IMR-90 (cell line): Measurements from ENCODE around the gene CEP76. TPM values are rescaled to one million over a fixed set of nuclear protein-coding genes. Genes with fewer than 3 reads are reported as not detected.

Experiments used
- ATAC-seq: fragments of 200-7000 bp; cut with Tn5 transposase; 2 replicates; pipeline ENCODE4 v1.9.1; 2020; ENCODE audit warnings: low read depth, mild to moderate bottlenecking, moderate library complexity
- BruUV-seq: library from RNA; stranded (reverse); fragments of 400-500 nt; replicated peaks from 2 replicates; lab custom pipeline; 2021; lab: Mats Ljungman, UMichigan
- CTCF ChIA-PET: fragments of 300-600 bp; formaldehyde crosslinking; extraction: SDS; loops from one replicate; lab custom pipeline; 2021; ENCODE audit warnings: antibody characterized with exemption; lab: Yijun Ruan, JAX
- POLR2A ChIA-PET: fragments of 300-600 bp; sonication (Branson Sonifier 250); formaldehyde crosslinking; loops from one replicate; lab custom pipeline; 2022; ENCODE audit warnings: antibody characterized with exemption; ENCODE audit not compliant: unreplicated experiment; lab: Charles Lee
- DNase-seq: peaks from one replicate; pipeline ENCODE4 v3.0.0; 2013
- H2AFZ ChIP-seq: replicated peaks from 2 replicates; pipeline ENCODE3; 2013; ENCODE audit warnings: low read length, mild to moderate bottlenecking; ENCODE audit not compliant: poor library complexity
- H2AK5ac ChIP-seq: 2 replicates; pipeline ENCODE4 v1.6.1; 2013; ENCODE audit warnings: low read depth, low read length, inconsistent platforms
- H2AK9ac ChIP-seq: replicated peaks from 2 replicates; pipeline ENCODE3; 2013; ENCODE audit warnings: mild to moderate bottlenecking, low read depth, low read length, moderate library complexity; ENCODE audit not compliant: poor library complexity
- H2BK120ac ChIP-seq: 2 replicates; pipeline ENCODE4 v1.6.1; 2013; ENCODE audit warnings: low read depth, low read length, inconsistent platforms
- H2BK15ac ChIP-seq: 3 replicates; pipeline ENCODE4 v1.6.1; 2013; ENCODE audit warnings: low read depth, low read length, inconsistent platforms
- H2BK20ac ChIP-seq: 2 replicates; pipeline ENCODE4 v1.6.1; 2013; ENCODE audit warnings: low read depth, mild to moderate bottlenecking, inconsistent platforms, low read length, moderate library complexity
- H2BK5ac ChIP-seq: 2 replicates; pipeline ENCODE4 v1.6.1; 2013; ENCODE audit warnings: mild to moderate bottlenecking, low read depth, low read length, inconsistent platforms; ENCODE audit not compliant: poor library complexity, severe bottlenecking
- H3K14ac ChIP-seq: replicated peaks from 2 replicates; pipeline ENCODE4 v1.6.1; 2013; ENCODE audit warnings: low read depth, low read length, inconsistent platforms
- H3K18ac ChIP-seq: 2 replicates; pipeline ENCODE4 v1.6.1; 2013; ENCODE audit warnings: low read depth, low read length, control low read depth
- H3K23ac ChIP-seq: 2 replicates; pipeline ENCODE4 v1.6.1; 2013; ENCODE audit warnings: low read depth, low read length, inconsistent platforms
- H3K27ac ChIP-seq: 2 replicates; pipeline ENCODE4 v1.5.1; 2013; ENCODE audit warnings: mild to moderate bottlenecking, control low read depth, low read length; ENCODE audit not compliant: insufficient read depth
- H3K27me3 ChIP-seq: 2 replicates; pipeline ENCODE4 v1.6.1; 2013; ENCODE audit warnings: low read length; ENCODE audit not compliant: control insufficient read depth, insufficient read depth
- H3K36me3 ChIP-seq: 2 replicates; pipeline ENCODE4 v1.6.1; 2013; ENCODE audit warnings: low read length, mixed read lengths; ENCODE audit not compliant: control insufficient read depth, insufficient read depth
- H3K4ac ChIP-seq: 2 replicates; pipeline ENCODE4 v1.6.1; 2013; ENCODE audit warnings: low read depth, low read length, inconsistent platforms
- H3K4me1 ChIP-seq: 2 replicates; pipeline ENCODE4 v1.6.1; 2013; ENCODE audit warnings: low read length, mixed read lengths; ENCODE audit not compliant: control insufficient read depth, insufficient read depth
- H3K4me2 ChIP-seq: 2 replicates; pipeline ENCODE4 v1.6.1; 2013; ENCODE audit warnings: low read depth, mild to moderate bottlenecking, control low read depth, low read length, moderate library complexity
- H3K4me3 ChIP-seq: 2 replicates; pipeline ENCODE4 v1.5.1; 2013; ENCODE audit warnings: low read depth, mild to moderate bottlenecking, control low read depth, low read length, moderate library complexity; ENCODE audit not compliant: insufficient read depth
- H3K56ac ChIP-seq: 2 replicates; pipeline ENCODE4 v1.6.1; 2013; ENCODE audit warnings: low read length, inconsistent platforms; ENCODE audit not compliant: insufficient read depth; ENCODE audit errors: extremely low read depth
- H3K79me1 ChIP-seq, 2 experiments: 2 replicates each; pipeline ENCODE4 v1.6.1; 2013; ENCODE audit warnings: low read length in 2 of 2, inconsistent platforms in 1 of 2, low read depth in 1 of 2
- H3K9ac ChIP-seq: 2 replicates; pipeline ENCODE4 v1.6.1; 2013; ENCODE audit warnings: low read depth, low read length, control low read depth
- H3K9me1 ChIP-seq: 2 replicates; pipeline ENCODE4 v1.6.1; 2013; ENCODE audit warnings: low read length, inconsistent platforms; ENCODE audit not compliant: insufficient read depth
- H3K9me3 ChIP-seq: 2 replicates; pipeline ENCODE4 v1.6.1; 2013; ENCODE audit warnings: low read length; ENCODE audit not compliant: control insufficient read depth, insufficient read depth
- H4K20me1 ChIP-seq: 2 replicates; pipeline ENCODE4 v1.6.1; 2013; ENCODE audit warnings: low read length, inconsistent platforms; ENCODE audit not compliant: insufficient read depth
- H4K5ac ChIP-seq: 2 replicates; pipeline ENCODE4 v1.6.1; 2013; ENCODE audit warnings: mild to moderate bottlenecking, low read depth, low read length, control low read depth
- H4K8ac ChIP-seq, 2 experiments: 2 replicates each; pipeline ENCODE4 v1.6.1; 2013; ENCODE audit warnings: low read depth in 2 of 2, low read length in 2 of 2, control low read depth in 1 of 2, inconsistent platforms in 1 of 2
- H4K91ac ChIP-seq: 2 replicates; pipeline ENCODE4 v1.6.1; 2013; ENCODE audit warnings: low read depth, low read length, inconsistent platforms; ENCODE audit not compliant: insufficient read depth
- BHLHE40 ChIP-seq: fragments of 150-350 bp; IDR thresholded peaks from 2 replicates; pipeline ENCODE4 v1.6.1; 2016; ENCODE audit warnings: mild to moderate bottlenecking, low read depth, low read length
- CEBPB ChIP-seq: IDR thresholded peaks from 2 replicates; pipeline ENCODE4 v1.6.1; 2012; ENCODE audit warnings: low read depth, low read length, improper control_type of control experiment
- CHD1 ChIP-seq: IDR thresholded peaks from 2 replicates; pipeline ENCODE4 v1.6.1; 2012; ENCODE audit warnings: low read depth, low read length, improper control_type of control experiment
- FOS ChIP-seq: fragments of 150-350 bp; IDR thresholded peaks from 2 replicates; pipeline ENCODE4 v1.6.1; 2016; ENCODE audit warnings: low read depth, low read length
- MAFK ChIP-seq: IDR thresholded peaks from 2 replicates; pipeline ENCODE4 v1.6.1; 2012; ENCODE audit warnings: low read depth, low read length, improper control_type of control experiment
- MAZ ChIP-seq: IDR thresholded peaks from 2 replicates; pipeline ENCODE4 v1.6.1; 2012; ENCODE audit warnings: low read depth, mild to moderate bottlenecking, low read length, improper control_type of control experiment, moderate library complexity, borderline replicate concordance
- MXI1 ChIP-seq: IDR thresholded peaks from 2 replicates; pipeline ENCODE4 v1.6.1; 2012; ENCODE audit warnings: low read depth, mild to moderate bottlenecking, low read length, moderate library complexity, borderline replicate concordance
- NFE2L2 ChIP-seq: fragments of 150-350 bp; IDR thresholded peaks from 2 replicates; pipeline ENCODE4 v1.6.1; 2016; ENCODE audit warnings: low read depth, mild to moderate bottlenecking, low read length
- POLR2A ChIP-seq: IDR thresholded peaks from 2 replicates; pipeline ENCODE4 v1.6.1; 2012; ENCODE audit warnings: mild to moderate bottlenecking, low read depth, low read length
- RAD21 ChIP-seq: IDR thresholded peaks from 2 replicates; pipeline ENCODE4 v1.6.1; 2012; ENCODE audit warnings: low read length, improper control_type of control experiment
- RCOR1 ChIP-seq: IDR thresholded peaks from 2 replicates; pipeline ENCODE4 v1.6.1; 2012; ENCODE audit warnings: mild to moderate bottlenecking, low read length, improper control_type of control experiment; ENCODE audit not compliant: insufficient replicate concordance
- RFX5 ChIP-seq: IDR thresholded peaks from 2 replicates; pipeline ENCODE4 v1.8.0; 2012; ENCODE audit warnings: low read depth, mild to moderate bottlenecking, low read length, moderate library complexity
- SMC3 ChIP-seq: fragments of 150-350 bp; IDR thresholded peaks from 2 replicates; pipeline ENCODE4 v1.6.1; 2016; ENCODE audit warnings: low read depth, mild to moderate bottlenecking, antibody characterized with exemption, low read length, moderate library complexity
- USF2 ChIP-seq: fragments of 150-350 bp; IDR thresholded peaks from 2 replicates; pipeline ENCODE4 v1.6.1; 2017; ENCODE audit warnings: mild to moderate bottlenecking, antibody characterized with exemption, low read length, low read depth
- WGBS, 2 experiments: methylation state at CpG; one replicate each; pipeline versions ENCODE4 v1.1.5 to v1.1.7; 2013; ENCODE audit warnings: missing lambda C conversion rate in 2 of 2; ENCODE audit not compliant: insufficient read length in 1 of 2; ENCODE audit errors: extremely low coverage in 2 of 2; 5-methylcytosine and 5-hydroxymethylcytosine counted together
- dilution Hi-C: fragments of 300-500 bp; cut with HindIII; formaldehyde crosslinking; loops from one replicate; pipeline ENCODE4 v1.14.3; 2018; ENCODE audit warnings: low sequenced_read_pairs; ENCODE audit not compliant: unreplicated experiment
- in situ Hi-C: fragments of 300-500 bp; cut with MboI; formaldehyde crosslinking; loops from 3 replicates; pipeline ENCODE4 v1.14.3; 2019; ENCODE audit warnings: low sequenced_read_pairs, inconsistent platforms, mixed read lengths
- intact Hi-C: fragments of 100-400 bp; cut with micrococcal nuclease; formaldehyde crosslinking; loops from 2 replicates; pipeline ENCODE4 v1.10.0; 2022
- polyA plus RNA-seq, 3 experiments: library from polyadenylated mRNA; depleted of rRNA; stranded (reverse); fragments of >200 nt; gene quantifications; 2 replicates each; pipeline ENCODE4 v1.2.3, GENCODE V29; 2012; ENCODE audit warnings: low replicate concordance in 1 of 3
- total RNA-seq: library from RNA; depleted of rRNA; stranded (reverse); fragments of >200 nt; gene quantifications from 2 replicates; pipeline ENCODE4 v1.2.3, GENCODE V29; 2012
- TF ChIP-seq, protein P1 (sequence below): fragments of 150-350 bp; IDR thresholded peaks from 2 replicates; pipeline ENCODE4 v1.6.1; 2016; ENCODE audit warnings: low read depth, mild to moderate bottlenecking, low read length, moderate library complexity, borderline replicate concordance
- TF ChIP-seq, protein P2 (sequence below): conservative IDR thresholded peaks from 2 replicates; pipeline ENCODE4 v1.5.1; 2012; ENCODE audit warnings: mild to moderate bottlenecking, low read depth, low read length, improper control_type of control experiment

CEP76 gene
- total and polyA plus RNA-seq, 2 of the 4 experiments (the other 2 are of a cell fraction): 5.1 to 8.1 TPM

DNA sequence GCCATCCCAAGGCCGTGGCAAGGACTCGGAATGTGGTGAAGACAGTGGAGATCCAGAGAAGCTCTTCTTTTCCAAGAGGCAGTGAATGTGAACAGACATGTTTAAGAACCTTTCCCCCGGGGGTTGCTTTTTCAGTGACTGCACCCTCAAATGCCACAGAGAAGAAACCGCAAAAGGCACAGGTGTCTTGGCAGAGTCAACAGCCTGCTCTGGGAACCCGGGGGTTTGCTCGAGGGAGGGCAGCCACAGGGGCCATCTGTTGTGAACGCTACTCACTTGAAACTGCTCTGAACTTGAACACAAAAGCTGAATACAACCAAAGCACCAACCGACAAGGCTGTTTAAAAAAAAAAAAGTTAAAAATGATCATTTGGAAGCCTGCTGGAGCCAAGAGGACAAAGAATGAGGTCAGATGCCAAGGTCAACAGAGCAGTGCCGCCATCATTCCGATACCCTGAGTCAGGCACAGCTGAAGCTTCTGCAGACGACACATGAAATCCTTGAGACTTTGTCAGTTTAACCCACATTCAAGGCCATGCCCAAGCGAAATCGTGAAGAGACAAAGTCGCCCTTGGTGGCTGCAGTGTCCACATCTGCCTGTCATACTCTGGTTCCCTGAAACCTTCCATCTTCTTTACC lies 47.7 kb upstream of the CEP76 start:
- Histone ChIP-seq H3K4me3 (no peak overlapping the region), H3K18ac (no peak overlapping the region), H4K20me1 (no peaks in the 10 kb centered on the region), H3K27ac (no peak overlapping the region), H3K79me1 (no peaks in the 10 kb centered on the region), H2AK5ac (no peak overlapping the region), H2AFZ (peak overlapping the region; percentile 41), H3K9me1 (peaks cover 4% of the 10 kb centered on the region; the same call in 1 of the 2 replicates), H3K4me1 (peaks cover 7% of the 10 kb centered on the region), H3K36me3 (no peaks in the 10 kb centered on the region), H4K91ac (no peak overlapping the region), H3K9ac (no peak overlapping the region), H2BK15ac (no peak overlapping the region), H3K4me2 (no peak overlapping the region), H2AK9ac (no peak overlapping the region), H2BK5ac (no peak overlapping the region), H2BK20ac (no peak overlapping the region), H4K5ac (no peak overlapping the region), H3K14ac (no peak overlapping the region), H3K27me3 (no peaks in the 10 kb centered on the region), H3K9me3 (no peaks in the 10 kb centered on the region), H2BK120ac (no peak overlapping the region; the same call in 1 of the 2 replicates), H4K8ac (no peak overlapping the region), H3K23ac (no peak overlapping the region), H3K56ac (no peak overlapping the region), H3K4ac (peak overlapping the region; percentile 29; the same call in 1 of the 2 replicates)
- in situ Hi-C loops: loop anchor here (25.0 kb wide), 1 partner anchor 887 kb away; no protein-coding TSS in a partner anchor
- dilution Hi-C loops: no loop called here
- no TSS peak for BruUV-seq
- whole genome bisulfite sequencing, 2 experiments: 91% methylated on average over 5 of the region's 14 CpGs; no CpG with 5 or more reads in 1 of the 2 experiments
- TF ChIP-seq MXI1 (no peak), MAZ (no peak), FOS (no peak), SMC3 (no peak), MAFK (no peak), BHLHE40 (no peak), USF2 (no peak), CHD1 (no peak), RCOR1 (no peak), CEBPB (no peak), RFX5 (no peak), NFE2L2 (no peak), RAD21 (no peak), POLR2A (no peak)
- TF ChIP-seq, protein P1, sequence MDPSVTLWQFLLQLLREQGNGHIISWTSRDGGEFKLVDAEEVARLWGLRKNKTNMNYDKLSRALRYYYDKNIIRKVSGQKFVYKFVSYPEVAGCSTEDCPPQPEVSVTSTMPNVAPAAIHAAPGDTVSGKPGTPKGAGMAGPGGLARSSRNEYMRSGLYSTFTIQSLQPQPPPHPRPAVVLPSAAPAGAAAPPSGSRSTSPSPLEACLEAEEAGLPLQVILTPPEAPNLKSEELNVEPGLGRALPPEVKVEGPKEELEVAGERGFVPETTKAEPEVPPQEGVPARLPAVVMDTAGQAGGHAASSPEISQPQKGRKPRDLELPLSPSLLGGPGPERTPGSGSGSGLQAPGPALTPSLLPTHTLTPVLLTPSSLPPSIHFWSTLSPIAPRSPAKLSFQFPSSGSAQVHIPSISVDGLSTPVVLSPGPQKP: no peak
- TF ChIP-seq, protein P2, sequence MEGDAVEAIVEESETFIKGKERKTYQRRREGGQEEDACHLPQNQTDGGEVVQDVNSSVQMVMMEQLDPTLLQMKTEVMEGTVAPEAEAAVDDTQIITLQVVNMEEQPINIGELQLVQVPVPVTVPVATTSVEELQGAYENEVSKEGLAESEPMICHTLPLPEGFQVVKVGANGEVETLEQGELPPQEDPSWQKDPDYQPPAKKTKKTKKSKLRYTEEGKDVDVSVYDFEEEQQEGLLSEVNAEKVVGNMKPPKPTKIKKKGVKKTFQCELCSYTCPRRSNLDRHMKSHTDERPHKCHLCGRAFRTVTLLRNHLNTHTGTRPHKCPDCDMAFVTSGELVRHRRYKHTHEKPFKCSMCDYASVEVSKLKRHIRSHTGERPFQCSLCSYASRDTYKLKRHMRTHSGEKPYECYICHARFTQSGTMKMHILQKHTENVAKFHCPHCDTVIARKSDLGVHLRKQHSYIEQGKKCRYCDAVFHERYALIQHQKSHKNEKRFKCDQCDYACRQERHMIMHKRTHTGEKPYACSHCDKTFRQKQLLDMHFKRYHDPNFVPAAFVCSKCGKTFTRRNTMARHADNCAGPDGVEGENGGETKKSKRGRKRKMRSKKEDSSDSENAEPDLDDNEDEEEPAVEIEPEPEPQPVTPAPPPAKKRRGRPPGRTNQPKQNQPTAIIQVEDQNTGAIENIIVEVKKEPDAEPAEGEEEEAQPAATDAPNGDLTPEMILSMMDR: no peak
- CTCF ChIA-PET: interaction anchor here (0.6 kb wide), 1 partner anchor 82 kb away, joined by 5 read pairs; no protein-coding TSS in a partner anchor
- intact Hi-C loops: no loop called here
- POLR2A ChIA-PET: no interaction called here
- ATAC-seq: no peak
- no peak for DNase-seq
